ENCODE measurements around the gene UBTF. TPM values are rescaled to one million over a fixed set of nuclear protein-coding genes. Genes with fewer than 3 reads are reported as not detected.

UBTF gene
- total and polyA plus RNA-seq, 4 experiments from 2014 or later, result 12.2 to 264 (median 157) TPM

DNA sequence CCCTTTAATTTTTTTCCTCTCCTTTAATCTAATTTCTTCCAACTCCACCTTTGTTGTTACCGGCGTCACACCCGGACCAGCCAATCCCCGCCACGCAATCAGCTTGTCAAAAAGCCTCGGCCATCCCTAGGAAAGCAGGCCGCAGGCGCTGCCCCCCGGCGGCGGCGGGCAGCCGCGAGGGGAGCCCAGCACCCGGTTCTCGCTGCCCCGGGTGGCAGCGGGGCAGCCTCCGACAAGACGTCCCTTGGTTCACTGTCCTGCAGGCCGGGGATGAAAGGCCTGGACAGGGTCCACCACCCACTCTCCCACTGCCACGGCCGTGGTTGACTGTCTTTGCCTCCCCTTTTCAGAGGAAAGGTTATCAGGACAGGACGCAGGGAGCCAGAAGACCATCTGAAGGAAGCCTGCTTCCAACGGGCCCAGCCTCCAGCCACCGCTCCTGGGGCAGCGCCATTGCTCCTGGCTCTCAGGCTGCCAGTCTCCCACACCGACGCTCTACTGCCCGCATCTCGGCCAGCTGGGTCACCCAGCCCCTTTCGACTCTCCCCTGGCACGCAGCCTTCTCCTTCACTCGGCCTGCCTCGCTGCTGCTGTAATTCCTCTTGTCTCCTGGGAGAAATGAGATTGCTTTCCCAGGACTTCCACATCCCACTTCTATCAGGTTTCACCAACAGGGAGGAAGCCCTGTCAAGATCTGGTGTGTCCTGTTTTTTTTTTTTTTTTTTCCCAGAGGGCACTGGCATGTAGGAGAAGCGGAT, 2.8 kb upstream of the UBTF start:
- Mint-ChIP-seq H3K27ac (peak overlapping the region; percentile 91 to 97 (median 92)), H3K4me1 (peaks cover 9 to 33% (median 16%) of the 10 kb centered on the region in 4 donors), H3K27me3 (no peaks in the 10 kb centered on the region), H3K9me3 (peaks cover 0 to 2% (median 0%) of the 10 kb centered on the region in 8 donors), H3K4me3 (peak overlapping the region; percentile 91 to 99 (median 96)), H3K36me3 (peaks cover 0 to 17% of the 10 kb centered on the region in 2 donors)
- POLR2A ChIA-PET (ENCODE audit: partially characterized antibody), result interaction anchor here (0.6 to 15.7 kb wide), 17 partner anchors 13 to 861 kb away, joined by 3 to 325 read pairs (median 7); partner anchors contain the start of genes ATXN7L3, HDAC5, RUNDC3A and SLC25A39
- no peaks in the 10 kb centered on the region for H3K27me3 ChIP-seq (ENCODE audit: insufficient read depth, low read length)
- CTCF ChIA-PET (ENCODE audit: partially characterized antibody), result interaction anchor here (0.7 to 4.2 kb wide), 6 partner anchors 11 to 123 kb away, joined by 3 to 48 read pairs (median 6); partner anchors contain the start of genes GRN and TMUB2
- peak overlapping the region; percentile 66 to 82 for H3K4me3 ChIP-seq (ENCODE audit: low read length in 2 of 2)
- peaks cover 22% of the 10 kb centered on the region for H3K4me1 ChIP-seq (ENCODE audit: insufficient read depth, low read length)
- H3K36me3 ChIP-seq (ENCODE audit: insufficient read depth, low read length), result no peaks in the 10 kb centered on the region
- no peaks in the 10 kb centered on the region for H3K9me3 ChIP-seq (ENCODE audit: control insufficient read depth in 1 of 2, low read length in 2 of 2)
- H3K27ac ChIP-seq (ENCODE audit: low read depth, low read length), result peak overlapping the region; percentile 49
- intact Hi-C loops (cut with micrococcal nuclease), result no loop called here
- DNase-seq, result peak in 3 of 5 donors; percentile 30 to 70 (median 39)

DNA sequence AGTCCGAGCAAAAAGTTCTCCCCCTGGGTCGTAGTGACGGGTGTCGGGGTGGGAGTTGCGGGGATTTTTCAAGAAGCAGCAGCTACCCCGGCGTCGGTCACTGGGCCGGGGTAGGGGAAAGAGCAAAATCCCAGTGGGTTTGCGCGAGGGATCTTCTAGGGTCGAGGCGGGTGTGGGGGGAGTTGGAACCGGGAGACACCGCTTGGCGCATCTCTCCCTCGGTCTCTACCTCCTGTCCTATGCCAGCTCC, 2.3 kb upstream of the UBTF start:
- POLR2A ChIA-PET (ENCODE audit: partially characterized antibody), result interaction anchor here (0.6 to 15.7 kb wide), 20 partner anchors 8 to 861 kb away, joined by 3 to 325 read pairs (median 8); partner anchors contain the start of genes ATXN7L3, GRN, HDAC5 and RUNDC3A
- H3K4me3 Mint-ChIP-seq, result peak overlapping the region; percentile 91 to 99 (median 96)
- peaks cover under 1 to 20% of the 10 kb centered on the region in 2 donors for H3K36me3 Mint-ChIP-seq
- Histone ChIP-seq H3K27ac (ENCODE audit: low read depth, low read length) (peak overlapping the region; percentile 49), H3K9me3 (ENCODE audit: control insufficient read depth in 1 of 2, low read length in 2 of 2) (no peaks in the 10 kb centered on the region), H3K27me3 (ENCODE audit: insufficient read depth, low read length) (no peaks in the 10 kb centered on the region), H3K4me1 (ENCODE audit: insufficient read depth, low read length) (peaks cover 27% of the 10 kb centered on the region), H3K4me3 (ENCODE audit: low read length in 2 of 2) (peak overlapping the region; percentile 66 to 82), H3K36me3 (ENCODE audit: insufficient read depth, low read length) (no peaks in the 10 kb centered on the region)
- H3K27me3 Mint-ChIP-seq, result no peaks in the 10 kb centered on the region
- peaks cover 0 to 4% (median 0%) of the 10 kb centered on the region in 8 donors for H3K9me3 Mint-ChIP-seq
- DNase-seq, result peak in 1 of 5 donors; percentile 23
- CTCF ChIA-PET (ENCODE audit: partially characterized antibody), result interaction anchor here (0.7 to 4.2 kb wide), 7 partner anchors 10 to 123 kb away, joined by 3 to 48 read pairs (median 5); partner anchors contain the start of genes GRN and TMUB2
- peaks cover 14 to 38% (median 21%) of the 10 kb centered on the region in 4 donors for H3K4me1 Mint-ChIP-seq
- intact Hi-C loops (cut with micrococcal nuclease), result loop anchor here (1.0 kb wide), 1 partner anchor 98 kb away; the partner anchor contains the start of gene HDAC5
- peak overlapping the region; percentile 91 to 97 (median 92) for H3K27ac Mint-ChIP-seq

- peak overlapping the region; percentile 91 to 99 (median 96) for H3K4me3 Mint-ChIP-seq
- H3K9me3 ChIP-seq (ENCODE audit: control insufficient read depth in 1 of 2, low read length in 2 of 2), result no peaks in the 10 kb centered on the region
- H3K4me3 ChIP-seq (ENCODE audit: low read length in 2 of 2), result peak overlapping the region; percentile 66 to 82
- H3K36me3 Mint-ChIP-seq, result peaks cover 5 to 25% of the 10 kb centered on the region in 2 donors
- POLR2A ChIA-PET (ENCODE audit: partially characterized antibody), result interaction anchor here (0.6 to 15.7 kb wide), 25 partner anchors 9 to 860 kb away, joined by 3 to 325 read pairs (median 6); partner anchors contain the start of genes ATXN7L3, GRN, HDAC5 and RUNDC3A
- peak overlapping the region; percentile 91 to 97 (median 92) for H3K27ac Mint-ChIP-seq
- CTCF ChIA-PET (ENCODE audit: partially characterized antibody), result interaction anchor here (0.7 to 4.2 kb wide), 8 partner anchors 10 to 124 kb away, joined by 3 to 48 read pairs (median 5); partner anchors contain the start of genes GRN and TMUB2
- no peaks in the 10 kb centered on the region for H3K27me3 ChIP-seq (ENCODE audit: insufficient read depth, low read length)
- peaks cover 3% of the 10 kb centered on the region for H3K36me3 ChIP-seq (ENCODE audit: insufficient read depth, low read length)
- peak; percentile 61 to 80 (median 67) for DNase-seq
- H3K27ac ChIP-seq (ENCODE audit: low read depth, low read length), result peak overlapping the region; percentile 49
- peaks cover 32% of the 10 kb centered on the region for H3K4me1 ChIP-seq (ENCODE audit: insufficient read depth, low read length)
- H3K27me3 Mint-ChIP-seq, result no peaks in the 10 kb centered on the region
- peaks cover 19 to 43% (median 26%) of the 10 kb centered on the region in 4 donors for H3K4me1 Mint-ChIP-seq
- H3K9me3 Mint-ChIP-seq, result peaks cover 0 to 6% (median 0%) of the 10 kb centered on the region in 8 donors
- intact Hi-C loops (cut with micrococcal nuclease), result loop anchor here (1.0 kb wide), 1 partner anchor 98 kb away; the partner anchor contains the start of gene HDAC5
These were observed 1.8 kb upstream of the UBTF start for GRCh38 chr17:44221084-44221861.

GRCh38 chr17:44220213-44221083, 973 bp upstream of the UBTF start:
- Histone ChIP-seq H3K4me3 (ENCODE audit: low read length in 2 of 2) (peak overlapping the region; percentile 61 to 82), H3K36me3 (ENCODE audit: insufficient read depth, low read length) (peaks cover 12% of the 10 kb centered on the region), H3K9me3 (ENCODE audit: control insufficient read depth in 1 of 2, low read length in 2 of 2) (no peaks in the 10 kb centered on the region), H3K27ac (ENCODE audit: low read depth, low read length) (peak overlapping the region; percentile 85), H3K4me1 (ENCODE audit: insufficient read depth, low read length) (peaks cover 41% of the 10 kb centered on the region), H3K27me3 (ENCODE audit: insufficient read depth, low read length) (no peaks in the 10 kb centered on the region)
- H3K9me3 Mint-ChIP-seq, result peaks cover 0 to 6% (median 0%) of the 10 kb centered on the region in 8 donors
- peak; percentile 67 to 78 (median 70) for DNase-seq
- peaks cover 24 to 51% (median 34%) of the 10 kb centered on the region in 4 donors for H3K4me1 Mint-ChIP-seq
- peak overlapping the region; percentile 92 to 97 (median 94) for H3K27ac Mint-ChIP-seq
- H3K4me3 Mint-ChIP-seq, result peak overlapping the region; percentile 91 to 99 (median 96)
- peaks cover 13 to 33% of the 10 kb centered on the region in 2 donors for H3K36me3 Mint-ChIP-seq
- intact Hi-C loops (cut with micrococcal nuclease), result loop anchor here (1.0 kb wide), 1 partner anchor 97 kb away; the partner anchor contains the start of gene HDAC5
- CTCF ChIA-PET (ENCODE audit: partially characterized antibody), result interaction anchor here (0.6 to 4.2 kb wide), 10 partner anchors 9 to 1833 kb away, joined by 3 to 48 read pairs (median 4); partner anchors contain the start of genes GRN and SLC25A39
- no peaks in the 10 kb centered on the region for H3K27me3 Mint-ChIP-seq
- POLR2A ChIA-PET (ENCODE audit: partially characterized antibody), result interaction anchor here (0.5 to 15.7 kb wide), 24 partner anchors 9 to 860 kb away, joined by 3 to 325 read pairs (median 6); partner anchors contain the start of genes ATXN7L3, GRN, HDAC5 and LSM12

GRCh38 chr17:44219108-44219615, 313 bp downstream of the UBTF start:
- peaks cover 33 to 64% (median 45%) of the 10 kb centered on the region in 4 donors for H3K4me1 Mint-ChIP-seq
- peak overlapping the region; percentile 71 for H3K27ac ChIP-seq (ENCODE audit: low read depth, low read length)

More at GRCh38 chr17:44219108-44219615, 313 bp downstream of the UBTF start:
- intact Hi-C loops (cut with micrococcal nuclease), result loop anchor here (2.0 to 5.0 kb wide), 2 partner anchors 78 to 212 kb away; partner anchors contain the start of gene HROB
- ChIA-PET POLR2A (ENCODE audit: partially characterized antibody) (interaction anchor here (0.8 to 15.7 kb wide), 15 partner anchors 9 to 859 kb away, joined by 3 to 325 read pairs (median 8); partner anchors contain the start of genes ATXN7L3, GRN, HDAC5 and LSM12), CTCF (ENCODE audit: partially characterized antibody) (interaction anchor here (1.8 to 4.2 kb wide), 3 partner anchors 8 to 112 kb away, joined by 5 to 48 read pairs (median 10); partner anchors contain the start of gene SLC25A39)
- H3K9me3 ChIP-seq (ENCODE audit: control insufficient read depth in 1 of 2, low read length in 2 of 2), result no peaks in the 10 kb centered on the region
- peaks cover 53% of the 10 kb centered on the region for H3K4me1 ChIP-seq (ENCODE audit: insufficient read depth, low read length)
- Mint-ChIP-seq H3K4me3 (peak overlapping the region in 3 of 8 donors; percentile 39 to 62 (median 59)), H3K27ac (no peak overlapping the region), H3K36me3 (peaks cover 26 to 44% of the 10 kb centered on the region in 2 donors), H3K9me3 (peaks cover 0 to 6% (median 0%) of the 10 kb centered on the region in 8 donors), H3K27me3 (no peaks in the 10 kb centered on the region)
- H3K36me3 ChIP-seq (ENCODE audit: insufficient read depth, low read length), result peaks cover 25% of the 10 kb centered on the region
- DNase-seq, result peak; percentile 75 to 83 (median 79)
- no peaks in the 10 kb centered on the region for H3K27me3 ChIP-seq (ENCODE audit: insufficient read depth, low read length)
- peak overlapping the region in 1 of 2 donors; percentile 51 for H3K4me3 ChIP-seq (ENCODE audit: low read length in 2 of 2)
